ENCODE data around the gene HRH1.
"Not testable (repeated sequence)": the region's sequence is repeated elsewhere in the genome, so short reads cannot be mapped to it uniquely, and the experiment has no call there.

HRH1 gene, protein sequence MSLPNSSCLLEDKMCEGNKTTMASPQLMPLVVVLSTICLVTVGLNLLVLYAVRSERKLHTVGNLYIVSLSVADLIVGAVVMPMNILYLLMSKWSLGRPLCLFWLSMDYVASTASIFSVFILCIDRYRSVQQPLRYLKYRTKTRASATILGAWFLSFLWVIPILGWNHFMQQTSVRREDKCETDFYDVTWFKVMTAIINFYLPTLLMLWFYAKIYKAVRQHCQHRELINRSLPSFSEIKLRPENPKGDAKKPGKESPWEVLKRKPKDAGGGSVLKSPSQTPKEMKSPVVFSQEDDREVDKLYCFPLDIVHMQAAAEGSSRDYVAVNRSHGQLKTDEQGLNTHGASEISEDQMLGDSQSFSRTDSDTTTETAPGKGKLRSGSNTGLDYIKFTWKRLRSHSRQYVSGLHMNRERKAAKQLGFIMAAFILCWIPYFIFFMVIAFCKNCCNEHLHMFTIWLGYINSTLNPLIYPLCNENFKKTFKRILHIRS

DNA sequence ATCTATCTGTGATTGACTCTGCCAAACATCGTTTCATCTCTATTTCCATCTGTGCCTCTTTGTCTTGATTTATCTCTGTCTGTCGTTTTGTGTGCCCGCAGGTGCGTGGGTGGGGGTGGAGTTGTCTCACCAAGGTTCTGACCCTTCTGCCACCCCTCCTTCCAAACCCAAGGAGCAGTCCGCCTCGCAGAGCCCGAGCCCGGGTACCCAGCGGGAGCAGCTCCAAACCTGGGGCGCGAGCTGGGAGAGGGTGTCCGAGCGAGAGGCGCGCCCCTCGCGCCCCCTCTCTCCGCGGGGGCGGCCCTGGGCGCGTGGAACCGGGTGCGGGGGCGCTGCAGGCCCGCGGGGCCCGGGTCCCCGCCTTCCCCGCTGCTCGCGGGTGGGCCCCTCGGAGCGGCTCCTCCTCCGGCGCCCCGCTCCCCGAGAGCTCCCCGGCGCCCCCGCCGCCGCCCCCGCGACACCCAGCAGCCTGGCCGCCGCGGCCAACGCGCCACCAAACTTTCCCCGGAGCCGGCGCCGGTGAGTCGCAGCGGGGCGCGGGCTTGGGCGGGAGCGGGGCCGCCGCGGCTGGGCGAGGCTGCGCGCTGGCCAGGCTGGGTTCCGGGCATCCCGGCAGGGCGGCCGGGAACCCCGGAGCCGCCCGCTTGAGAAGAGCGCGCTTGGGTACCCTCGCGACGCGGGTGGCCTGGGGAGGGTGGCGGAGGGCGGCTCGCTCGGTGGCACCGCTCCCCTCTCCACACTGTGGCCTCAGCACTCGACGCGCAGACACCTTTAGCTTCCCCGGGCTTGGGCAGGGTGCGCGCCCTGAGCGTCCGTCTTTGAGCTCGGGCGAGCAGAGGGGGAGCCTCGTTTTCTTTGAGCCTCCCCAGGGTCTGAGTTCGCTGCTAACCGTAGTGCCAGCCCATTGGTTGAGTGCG lies at the start of gene HRH1:
TSS of gene HRH1 (plus strand) at position 458 of the 917 bp plus-strand sequence. CDS start 104,545 bp downstream, outside the sequence.
- DNase-seq (ENCODE audit: low read depth), result no peak

DNA sequence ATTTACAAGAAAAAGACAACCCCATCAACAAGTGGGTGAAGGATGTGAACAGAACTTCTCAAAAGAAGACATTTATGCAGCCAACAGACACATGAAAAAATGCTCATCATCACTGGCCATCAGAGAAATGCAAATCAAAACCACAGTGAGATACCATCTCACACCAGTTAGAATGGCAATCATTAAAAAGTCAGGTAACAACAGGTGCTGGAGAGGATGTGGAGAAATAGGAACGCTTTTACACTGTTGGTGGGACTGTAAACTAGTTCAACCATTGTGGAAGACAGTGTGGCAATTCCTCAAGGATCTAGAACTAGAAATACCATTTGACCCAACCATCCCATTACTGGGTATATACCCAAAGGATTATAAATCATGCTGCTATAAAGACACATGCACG lies 41.0 kb upstream of the HRH1 start:
- not testable (repeated sequence) for DNase-seq (ENCODE audit: low read depth)

DNA sequence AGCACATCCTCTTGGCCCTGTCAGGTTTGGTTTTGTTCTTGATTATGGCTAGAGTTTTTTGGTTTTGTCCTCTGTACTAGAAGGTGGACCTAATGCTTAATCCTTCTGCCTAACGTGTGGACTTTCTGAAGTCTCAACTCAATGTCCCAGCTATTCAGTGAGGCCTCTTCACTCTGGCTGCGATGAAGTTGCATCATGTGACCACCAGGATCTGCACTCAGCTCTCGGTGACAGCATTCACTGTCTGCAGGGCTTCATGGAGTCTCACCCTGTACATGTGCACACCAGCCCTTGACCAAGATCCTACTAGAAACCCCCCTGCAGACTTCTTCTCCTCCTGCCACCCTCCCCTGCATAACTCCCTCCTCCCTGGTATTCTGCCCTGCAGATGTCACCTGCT lies 38.7 kb upstream of the HRH1 start:
- DNase-seq (ENCODE audit: low read depth), result no peak

DNA sequence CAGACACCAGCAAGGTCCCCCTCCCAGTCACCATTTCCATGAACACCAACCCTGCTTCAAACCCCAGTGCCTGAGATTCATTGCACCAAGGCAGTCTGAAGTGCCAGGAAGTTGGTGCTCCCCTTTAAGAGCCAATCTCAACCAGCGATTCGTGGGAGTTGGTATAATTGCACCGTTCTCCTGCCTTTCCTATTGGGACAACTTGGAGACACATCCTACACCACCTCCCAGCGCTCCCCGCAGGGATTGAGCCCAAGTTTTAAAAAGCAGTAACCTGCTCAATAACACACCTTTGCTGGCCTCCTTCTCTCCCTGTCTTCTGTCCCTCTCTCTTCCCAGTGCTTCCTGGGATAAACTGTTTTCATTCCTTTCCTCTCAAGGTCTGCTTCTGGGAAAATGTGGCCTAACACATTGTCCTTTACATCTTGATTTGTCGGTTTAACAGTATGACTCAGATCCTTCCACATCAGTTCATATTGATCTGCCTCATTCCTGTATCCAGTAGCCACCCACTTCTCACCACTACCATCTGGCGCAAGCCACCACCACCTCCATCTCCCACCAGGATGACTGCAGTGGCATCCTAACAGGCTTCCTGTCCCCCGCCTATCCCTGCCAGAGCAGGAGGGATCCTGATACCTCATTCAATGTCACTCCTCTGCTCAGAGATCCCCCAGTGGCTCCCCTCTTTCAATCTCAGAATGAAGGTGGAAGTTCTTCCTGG lies 37.8 kb upstream of the HRH1 start:
- no peak for DNase-seq (ENCODE audit: low read depth)

DNA sequence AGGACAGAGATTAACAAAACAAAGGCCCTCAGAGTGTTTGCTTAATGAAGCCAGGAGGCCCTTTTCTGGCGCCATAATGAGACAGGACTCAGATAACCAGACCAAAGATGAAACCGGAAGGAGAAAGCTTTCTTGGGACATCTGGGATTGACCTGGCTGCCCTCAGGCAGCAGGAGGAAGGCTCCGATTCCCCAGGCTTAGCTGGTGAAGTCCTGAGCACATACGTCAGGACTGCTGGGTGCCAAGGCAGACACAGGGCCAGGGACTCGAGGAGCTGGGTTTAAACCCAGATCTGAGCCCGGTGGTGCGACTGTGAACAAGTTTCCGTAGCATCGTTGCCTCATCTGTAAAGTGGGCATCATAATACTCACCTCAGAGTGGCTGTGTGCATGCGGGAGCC lies 36.7 kb upstream of the HRH1 start:
- DNase-seq (ENCODE audit: low read depth), result no peak

DNA sequence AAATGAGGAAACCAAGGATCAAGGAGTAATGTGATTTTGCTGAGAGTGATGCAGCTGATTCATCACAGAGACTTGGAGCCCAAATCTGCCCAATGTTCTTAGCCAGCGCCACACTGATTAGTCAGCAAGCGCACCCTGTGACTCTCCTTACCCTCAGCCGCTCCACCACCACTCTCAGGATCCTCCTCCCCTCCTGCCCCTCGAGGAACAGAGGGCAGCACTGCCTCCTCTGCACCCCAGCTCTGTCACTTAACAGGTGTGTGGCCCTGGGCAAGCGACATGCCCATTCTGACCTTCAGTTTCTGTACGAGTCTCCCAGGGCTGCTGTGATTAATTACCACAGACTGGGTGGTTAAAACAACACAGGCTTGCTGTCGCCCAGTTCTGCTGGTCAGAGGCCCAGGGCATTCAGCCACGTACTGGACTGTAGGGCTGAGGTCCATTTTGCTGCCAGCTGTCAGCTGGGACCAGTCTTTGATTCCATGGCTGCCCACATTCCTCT lies 36.1 kb upstream of the HRH1 start:
- no peak for DNase-seq (ENCODE audit: low read depth)

DNA sequence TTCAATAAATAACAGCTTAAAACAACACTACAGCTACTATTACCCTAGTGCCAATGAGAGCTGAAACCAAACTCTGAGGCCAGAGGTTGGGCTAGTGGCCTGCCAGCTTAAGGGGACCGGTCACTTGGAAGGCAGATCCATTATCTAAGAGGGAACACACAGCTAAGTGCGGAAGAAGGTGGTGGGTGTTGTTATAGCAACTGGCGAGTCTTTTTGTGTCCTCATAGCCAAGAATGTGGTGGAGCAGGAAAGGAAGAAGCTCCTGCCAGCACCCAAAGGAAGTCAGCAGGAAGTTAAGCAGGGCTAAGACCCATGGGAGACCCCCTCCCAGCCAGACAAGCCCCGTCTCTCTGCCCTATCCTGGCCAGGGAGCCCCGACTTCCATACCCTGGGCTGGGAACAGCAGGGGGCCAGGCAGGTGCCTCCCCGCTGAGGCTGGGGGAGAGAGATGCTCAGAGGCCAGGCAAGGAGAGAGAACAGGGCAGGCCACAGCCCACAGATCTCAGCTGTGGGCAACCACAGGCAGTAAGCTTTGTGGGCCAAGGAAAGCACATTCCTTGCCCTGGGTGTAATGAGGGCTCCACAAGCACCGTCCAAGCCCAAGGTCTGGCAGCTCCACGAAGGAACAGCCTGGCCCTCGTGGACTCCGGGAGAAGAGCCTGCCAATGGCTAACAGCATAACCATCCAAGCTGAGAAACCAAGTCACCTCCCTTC lies 34.0 kb upstream of the HRH1 start:
- DNase-seq (ENCODE audit: low read depth), result no peak

DNA sequence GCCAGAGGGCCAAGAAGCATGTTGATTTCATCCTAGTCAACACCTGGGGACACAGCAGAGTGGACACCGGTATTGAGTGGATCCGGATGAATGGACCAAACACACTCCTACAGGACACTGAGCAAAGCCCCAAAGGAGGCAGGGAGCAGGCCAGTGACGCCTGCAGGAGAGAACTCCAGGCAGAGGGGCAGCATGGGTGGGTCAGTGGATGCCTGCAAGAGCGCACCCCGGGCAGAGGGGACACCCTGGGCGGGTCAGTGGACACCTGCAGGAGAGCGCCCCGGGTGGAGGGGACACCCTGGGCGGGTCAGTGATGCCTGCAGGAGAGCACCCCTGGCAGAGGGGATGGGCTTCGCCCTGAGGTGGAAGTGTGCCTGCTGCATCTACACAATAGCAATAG lies 27.6 kb upstream of the HRH1 start:
- no peak for DNase-seq (ENCODE audit: low read depth)

DNA sequence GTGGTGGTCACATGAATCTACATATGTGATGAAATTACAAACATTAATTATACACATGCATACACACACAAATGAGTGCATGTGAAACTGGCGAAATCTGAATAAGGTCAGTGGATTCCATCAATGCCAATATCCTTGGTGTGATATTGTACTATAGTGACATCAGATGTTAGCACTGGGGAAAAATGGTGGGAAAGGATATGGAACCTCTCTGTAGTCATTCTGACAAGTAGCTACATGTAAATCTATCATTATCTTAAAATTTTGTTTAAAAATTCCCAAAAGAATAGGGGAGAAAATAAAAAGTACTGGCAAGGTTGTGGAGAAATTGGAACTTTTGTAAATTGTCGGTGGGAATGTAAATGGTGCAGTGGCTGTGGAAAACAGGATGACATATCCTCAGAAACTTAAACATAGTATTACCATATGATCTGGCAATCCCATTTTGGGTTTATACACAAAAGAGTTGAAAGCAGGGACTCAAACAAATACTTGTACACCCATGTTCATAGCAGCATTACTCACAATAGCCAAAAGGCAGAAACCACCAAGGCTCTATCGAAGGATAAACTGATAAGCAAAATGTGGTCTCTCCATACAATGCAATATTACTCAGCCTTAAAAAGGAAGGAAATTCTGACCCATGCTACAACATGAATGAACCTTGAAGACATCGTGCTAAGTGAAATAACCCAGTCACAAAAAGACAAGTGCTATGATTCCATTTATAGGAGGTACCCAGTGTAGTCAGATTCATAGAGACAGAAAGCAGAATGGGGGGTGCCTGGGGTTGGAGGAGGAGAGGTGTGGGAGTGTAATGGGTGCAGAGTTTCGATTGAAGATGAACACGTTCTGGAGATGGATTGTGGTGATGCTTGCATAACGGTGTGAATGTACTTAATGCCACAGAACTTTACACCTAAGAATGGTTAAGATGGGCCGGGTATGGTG lies 25.3 kb upstream of the HRH1 start:
- DNase-seq (ENCODE audit: low read depth), result no peak

DNA sequence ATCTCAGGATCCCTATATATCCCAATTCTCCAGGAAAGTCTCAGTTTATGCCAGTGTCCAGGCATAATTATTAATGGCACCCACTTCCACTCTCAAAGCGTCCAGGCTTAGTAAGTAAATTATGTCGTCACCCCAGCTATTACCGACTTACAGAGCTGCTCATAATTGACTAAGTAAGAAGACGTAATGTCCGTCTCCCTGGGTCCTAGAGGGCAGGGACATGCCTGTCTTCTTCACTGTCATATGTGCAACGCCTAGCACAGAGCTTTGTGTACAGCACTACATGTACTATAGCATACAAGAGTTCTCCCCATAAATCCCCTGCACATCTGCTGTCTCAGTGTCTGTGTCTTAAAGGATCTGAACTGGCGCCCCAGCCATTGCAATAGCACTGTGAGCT lies 23.9 kb upstream of the HRH1 start:
- no peak for DNase-seq (ENCODE audit: low read depth)

DNA sequence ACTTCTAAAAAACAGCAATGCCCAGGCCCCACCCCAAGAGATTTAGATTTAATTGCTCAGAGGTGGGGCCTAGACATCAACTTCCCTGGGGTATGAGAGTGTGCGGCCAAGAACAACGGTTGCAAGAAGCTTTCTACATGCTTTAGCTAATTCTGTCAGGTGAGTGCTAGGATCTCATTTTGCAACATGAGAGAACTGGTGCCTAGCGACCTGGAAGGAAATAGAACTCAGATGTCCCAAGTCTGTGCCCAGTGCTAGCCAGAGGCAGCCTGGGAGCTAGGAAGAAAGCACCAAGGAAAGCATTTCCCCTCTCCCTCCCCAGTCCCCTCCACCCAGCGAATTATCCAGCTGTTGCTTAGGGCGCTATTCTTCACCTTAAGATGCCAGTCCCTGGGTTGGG lies 22.9 kb upstream of the HRH1 start:
- DNase-seq (ENCODE audit: low read depth), result no peak

DNA sequence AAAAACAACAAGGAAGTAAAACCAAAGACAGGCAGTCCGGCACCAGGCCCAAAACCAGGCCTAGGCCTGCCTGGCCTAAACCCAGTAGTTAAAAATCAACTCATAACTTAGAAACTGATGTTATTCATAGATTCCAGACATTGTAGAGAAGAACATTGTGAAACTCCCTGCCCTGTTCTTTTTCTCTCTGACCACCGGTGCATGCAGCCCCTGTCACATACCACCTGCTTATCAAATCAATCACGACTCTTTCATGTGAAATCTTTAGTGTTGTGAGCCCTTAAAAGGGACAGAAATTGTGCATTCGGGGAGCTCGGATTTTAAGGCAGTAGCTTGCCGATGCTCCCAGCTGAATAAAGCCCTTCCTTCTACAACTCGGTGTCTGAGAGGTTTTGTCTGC lies 22.4 kb upstream of the HRH1 start:
- DNase-seq (ENCODE audit: low read depth), result not testable (repeated sequence)

DNA sequence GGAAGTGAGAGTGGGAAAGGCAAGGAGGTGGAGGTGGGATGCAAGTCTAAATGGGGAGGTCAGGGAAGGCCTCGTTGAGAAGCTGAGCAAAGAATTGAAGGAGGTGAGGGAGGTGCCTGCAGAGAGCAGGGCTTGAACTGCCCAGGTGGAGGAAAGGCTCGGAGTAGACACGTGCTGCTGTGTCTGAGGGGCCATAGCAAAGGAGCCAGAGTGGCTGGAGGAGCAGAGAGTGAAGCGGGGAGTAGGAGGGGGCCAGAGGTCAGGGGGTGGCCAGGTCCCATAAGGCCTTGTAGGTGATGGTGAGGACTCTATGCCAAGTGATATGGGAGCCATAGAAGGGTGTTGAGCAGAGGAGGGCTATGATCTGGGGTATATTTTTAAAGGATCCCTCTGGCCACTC lies 21.4 kb upstream of the HRH1 start:
- no peak for DNase-seq (ENCODE audit: low read depth)

DNA sequence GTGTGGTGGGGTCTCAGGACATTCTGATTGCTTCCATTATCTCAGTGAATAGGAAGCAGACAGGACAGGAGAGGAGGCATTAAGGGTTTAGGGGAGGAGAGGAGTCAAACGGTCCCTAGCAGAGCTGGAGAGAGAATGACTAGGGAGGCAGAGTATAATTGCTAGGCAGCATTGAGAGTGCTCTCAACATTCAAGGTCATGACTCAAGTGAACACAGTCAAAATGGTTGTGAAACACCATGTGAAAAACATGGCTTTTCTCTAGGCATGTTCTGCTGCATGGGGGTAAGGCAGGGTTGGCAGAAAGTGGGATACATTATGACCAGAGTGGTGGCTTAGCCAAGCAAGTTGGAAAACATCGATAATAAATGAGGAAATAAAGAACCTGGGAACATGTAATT lies 19.5 kb upstream of the HRH1 start:
- no peak for DNase-seq (ENCODE audit: low read depth)

DNA sequence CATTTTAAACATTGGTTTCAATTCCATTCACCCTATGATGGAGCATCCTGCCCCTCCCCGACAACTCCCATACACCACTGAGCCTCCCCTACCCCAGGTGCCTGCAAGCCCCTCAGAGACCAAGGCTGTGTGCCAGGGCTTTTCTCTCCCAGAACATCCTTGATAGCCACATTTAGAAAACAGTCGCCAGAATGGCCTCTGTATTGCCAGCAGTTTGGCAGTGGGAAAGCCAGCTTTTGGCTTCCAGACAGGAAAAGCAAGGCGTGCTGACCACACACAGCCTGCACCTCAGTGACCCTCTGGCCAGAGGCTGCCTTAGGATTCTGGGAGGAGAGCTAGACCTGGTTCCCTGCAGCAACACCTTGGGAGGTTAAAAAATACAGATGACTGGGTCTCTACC lies 18.2 kb upstream of the HRH1 start:
- DNase-seq (ENCODE audit: low read depth), result no peak

DNA sequence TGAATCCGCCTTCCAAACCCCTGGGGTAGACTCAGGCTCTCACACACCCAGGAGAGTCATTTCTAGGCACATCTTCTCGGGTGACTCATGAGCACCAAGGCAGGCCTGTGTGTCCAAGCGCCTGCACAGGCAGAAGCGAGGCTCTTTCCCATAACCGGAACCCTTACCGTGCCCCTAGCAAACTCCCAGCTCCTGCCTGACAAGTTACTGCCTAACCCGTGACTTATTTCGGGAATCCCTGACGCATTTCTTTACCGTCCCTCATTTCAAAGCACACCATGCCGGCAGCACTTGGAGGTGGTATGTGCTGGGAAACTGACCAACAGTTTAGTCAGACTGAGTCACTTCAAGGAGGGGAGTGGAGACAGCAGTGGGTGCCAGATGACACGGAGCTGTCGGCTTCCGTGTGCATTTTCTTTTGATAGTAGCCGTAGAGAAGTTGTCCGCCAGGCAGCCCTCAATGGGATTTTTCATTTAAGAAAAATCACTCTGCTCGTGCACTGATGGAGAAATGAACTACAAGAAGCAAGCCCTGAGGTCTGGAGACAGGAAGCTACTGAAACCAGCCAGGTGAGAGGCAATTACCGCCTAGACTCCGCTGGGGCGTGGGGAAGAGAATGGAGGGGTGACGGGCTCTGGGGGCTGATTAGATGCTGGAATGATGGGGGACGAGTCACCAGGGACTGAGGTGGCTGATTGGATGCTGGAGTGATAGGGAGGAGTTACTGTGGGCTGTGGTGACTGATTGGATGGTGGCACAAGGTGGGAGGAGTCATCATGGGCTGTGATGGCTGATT lies 17.3 kb upstream of the HRH1 start:
- no peak for DNase-seq (ENCODE audit: low read depth)

DNA sequence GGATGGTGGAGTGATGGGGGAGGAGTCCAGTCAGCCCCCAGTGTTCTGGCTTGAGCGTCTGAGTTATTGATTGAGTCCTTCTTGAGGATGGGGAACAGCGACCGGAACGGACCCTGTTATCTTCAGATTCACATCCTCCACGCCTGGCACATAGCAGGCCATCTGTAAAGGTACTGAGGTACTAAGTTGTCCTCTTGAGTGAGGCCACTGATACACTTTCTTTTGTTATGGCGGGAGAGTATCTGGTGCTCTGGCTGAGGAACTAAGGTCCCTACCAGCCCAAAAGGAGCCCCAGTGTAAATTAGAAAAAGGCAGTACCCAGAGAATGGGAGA lies 16.7 kb upstream of the HRH1 start:
- DNase-seq (ENCODE audit: low read depth), result no peak

DNA sequence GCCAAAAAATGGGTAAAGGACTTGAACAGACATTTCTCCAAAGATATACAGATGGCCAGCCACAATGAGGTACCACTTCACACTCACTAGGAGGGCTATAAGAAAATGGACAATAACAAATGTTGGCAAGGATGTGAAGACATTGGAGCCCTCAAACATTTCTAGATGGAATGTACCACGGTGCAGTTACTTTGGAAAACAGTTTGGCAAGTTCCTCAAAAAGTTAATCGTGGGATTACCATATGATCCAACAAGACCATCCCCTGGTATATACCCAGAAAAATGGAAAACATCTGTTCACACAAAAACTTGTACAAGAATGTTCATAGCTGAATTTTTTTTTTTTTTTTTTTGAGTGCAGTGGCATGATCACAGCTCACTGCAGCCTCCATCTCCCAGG lies 15.9 kb upstream of the HRH1 start:
- no peak for DNase-seq (ENCODE audit: low read depth)

DNA sequence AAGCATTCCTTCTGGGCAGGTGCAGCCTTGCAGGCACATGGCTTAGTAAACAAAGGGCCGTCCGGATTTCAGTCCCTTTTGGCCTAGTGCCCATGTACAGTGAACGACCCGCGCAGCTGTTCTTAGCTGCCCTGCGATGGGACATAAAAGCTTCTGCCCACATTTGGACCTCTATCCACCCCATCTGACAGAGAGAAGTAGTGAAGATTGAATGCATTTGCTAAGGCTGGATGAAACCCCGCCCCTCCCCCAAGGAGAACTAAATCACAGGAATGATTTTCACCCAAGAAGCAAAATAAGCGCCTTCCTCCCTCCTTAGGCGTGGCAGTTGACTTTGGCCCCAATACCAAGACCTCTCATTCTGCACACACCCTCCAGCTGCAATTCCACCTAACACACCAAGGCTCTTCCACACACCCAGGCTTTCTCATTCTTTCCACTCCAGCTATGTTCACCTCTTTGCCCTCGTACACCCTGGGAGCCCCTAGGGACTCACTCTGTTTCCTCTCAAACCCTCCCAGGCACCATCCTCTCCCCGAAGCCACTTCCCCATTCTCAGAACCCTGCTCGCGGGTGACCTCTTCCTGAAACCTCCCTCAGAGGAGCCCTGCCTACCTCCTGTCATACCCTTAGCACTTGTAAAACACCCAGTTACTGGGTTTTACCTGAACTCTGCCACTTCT lies 14.1 kb upstream of the HRH1 start:
- DNase-seq (ENCODE audit: low read depth), result no peak

All from activated gamma-delta T cell treated with anti-CD3 and anti-CD28 coated beads, Interleukin-2, amount 50 U/mL, for 16 hours (primary cell).